Stimulated activated naive CD8-positive, alpha-beta T cell treated with anti-CD3 and anti-CD28 coated beads, Interleukin-15, amount 100 ng/mL, for 72 hours (primary cell): ENCODE data around the gene CREG2.

Experiments used
- ATAC-seq: fragments of 150-1000 bp; cut with Tn5 transposase; 2 replicates; pipeline ENCODE4 v1.10.0; 2021; ENCODE audit warnings: mild to moderate bottlenecking, moderate library complexity
- DNase-seq, 2 donors: peaks; one replicate each; pipeline ENCODE4 v3.0.0; 2021 to 2022
- H3K27ac Mint-ChIP-seq, 2 donors: one replicate each; pipeline ENCODE4 v1.8.0; 2022; ENCODE audit warnings: mild to moderate bottlenecking in 2 of 2, mixed read lengths in 2 of 2, moderate library complexity in 2 of 2
- H3K27me3 Mint-ChIP-seq: one replicate; pipeline ENCODE4 v1.8.0; 2022; ENCODE audit warnings: mixed read lengths
- H3K4me1 Mint-ChIP-seq: one replicate; pipeline ENCODE4 v1.8.0; 2022; ENCODE audit warnings: mild to moderate bottlenecking, mixed read lengths
- H3K4me3 Mint-ChIP-seq, 2 donors: one replicate each; pipeline ENCODE4 v1.8.0; 2022; ENCODE audit warnings: mild to moderate bottlenecking in 2 of 2, mixed read lengths in 2 of 2, moderate library complexity in 1 of 2
- H3K9me3 Mint-ChIP-seq, 2 donors: one replicate each; pipeline ENCODE4 v1.8.0; 2022; ENCODE audit warnings: mixed read lengths in 2 of 2

The CREG2 gene

DNA sequence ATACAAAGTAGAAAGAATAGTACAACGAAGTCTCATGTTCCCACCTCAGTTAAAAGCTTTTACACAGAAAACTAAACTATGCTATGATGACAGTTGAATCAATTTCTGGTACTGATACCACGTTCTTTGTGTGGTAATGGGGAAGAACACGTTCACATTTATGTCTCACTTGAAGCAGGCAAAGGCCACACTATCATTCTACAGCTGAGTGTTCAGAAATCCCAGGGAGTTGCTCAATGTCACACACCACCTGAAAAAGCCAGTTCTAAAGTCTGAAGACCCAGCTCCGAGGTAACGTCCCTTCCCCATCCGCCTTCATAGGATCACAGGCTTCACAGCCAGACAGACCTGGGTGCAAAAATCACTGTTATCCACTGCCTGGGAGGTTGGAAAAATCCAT lies 87.7 kb downstream of the CREG2 start:
- peaks cover 85% of the 10 kb centered on the region for H3K4me1 Mint-ChIP-seq
- H3K4me3 Mint-ChIP-seq = peak overlapping the region in 1 of 2 donors; percentile 1
- H3K9me3 Mint-ChIP-seq = no peaks in the 10 kb centered on the region
- H3K27me3 Mint-ChIP-seq = no peaks in the 10 kb centered on the region
- DNase-seq (no peak), ATAC-seq (peak; percentile 53)
- H3K27ac Mint-ChIP-seq = peak overlapping the region in 1 of 2 donors; percentile 67

DNA sequence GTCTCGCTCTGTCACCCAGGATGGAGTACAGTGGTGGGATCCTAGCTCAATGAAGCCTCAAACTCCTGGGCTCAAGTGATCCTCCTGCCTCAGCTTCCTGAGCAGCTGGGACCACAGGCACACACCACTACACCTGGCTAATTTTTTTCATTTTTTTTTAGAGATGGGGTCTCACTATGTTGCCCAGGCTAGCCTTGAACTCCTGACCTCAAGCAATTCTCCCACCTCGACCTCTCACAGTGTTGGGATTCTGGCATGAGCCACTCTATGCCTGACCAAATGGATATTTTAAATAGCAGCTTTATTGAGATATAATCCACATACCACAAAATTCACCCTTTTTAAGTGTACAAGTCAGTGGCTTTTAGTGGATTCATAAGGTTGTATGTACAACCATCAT lies 89.9 kb downstream of the CREG2 start:
- DNase-seq = no peak
- ATAC-seq = no peak
- Mint-ChIP-seq H3K27ac (no peak overlapping the region), H3K27me3 (no peaks in the 10 kb centered on the region), H3K9me3 (no peaks in the 10 kb centered on the region), H3K4me1 (peaks cover 73% of the 10 kb centered on the region), H3K4me3 (no peak overlapping the region)

DNA sequence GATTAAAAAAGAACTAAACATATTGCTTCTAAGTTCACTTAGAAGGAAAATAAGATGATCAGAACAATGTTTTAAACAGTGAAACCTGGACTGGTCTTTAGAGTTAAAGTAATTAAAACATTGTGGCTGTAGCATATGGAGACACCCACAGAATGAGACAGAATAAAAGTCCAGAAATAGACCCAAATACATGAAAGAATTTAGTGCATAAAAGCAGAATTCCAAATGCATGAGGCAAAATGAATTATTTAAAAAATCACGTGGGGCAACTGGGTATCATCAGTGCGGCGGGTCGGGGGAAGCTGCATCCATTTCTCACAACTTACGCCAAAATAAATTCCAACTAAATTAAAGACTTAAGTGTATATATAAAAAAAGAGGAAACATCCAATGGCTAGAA lies 90.9 kb downstream of the CREG2 start:
- H3K27ac Mint-ChIP-seq = no peak overlapping the region
- H3K27me3 Mint-ChIP-seq = no peaks in the 10 kb centered on the region
- ATAC-seq (no peak), DNase-seq (no peak)
- peaks cover 65% of the 10 kb centered on the region for H3K4me1 Mint-ChIP-seq
- H3K9me3 Mint-ChIP-seq = no peaks in the 10 kb centered on the region
- no peak overlapping the region for H3K4me3 Mint-ChIP-seq

DNA sequence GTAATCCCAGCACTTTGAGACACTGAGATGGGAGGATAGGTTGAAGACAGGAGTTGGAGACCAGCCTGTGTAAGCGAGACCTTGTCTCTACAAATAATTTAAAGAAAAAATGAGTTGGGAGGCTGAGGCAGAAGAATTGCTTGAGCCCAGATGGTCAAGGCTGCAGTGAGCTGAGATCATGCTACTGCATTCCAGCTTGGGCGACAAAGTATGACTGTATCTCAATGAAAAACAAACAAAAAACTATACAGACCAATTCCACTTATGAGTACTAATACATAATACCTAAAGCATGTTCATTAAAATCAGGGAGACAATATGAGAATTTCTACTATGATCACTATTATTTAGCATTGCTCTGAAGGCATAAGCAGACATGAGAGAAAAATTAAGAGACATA lies 91.4 kb downstream of the CREG2 start:
- Mint-ChIP-seq H3K27me3 (no peaks in the 10 kb centered on the region), H3K4me1 (peaks cover 60% of the 10 kb centered on the region), H3K27ac (no peak overlapping the region), H3K9me3 (no peaks in the 10 kb centered on the region), H3K4me3 (no peak overlapping the region)
- DNase-seq (no peak), ATAC-seq (no peak)
